Fibroblast of lung (primary cell): ENCODE results near the gene ATG7.

ENCODE experiments used
- CTCF ChIP-seq, 2 donors: IDR thresholded peaks in 1 of 2; conservative IDR thresholded peaks in 1 of 2; 1 replicate in 1 of 2; 2 replicates in 1 of 2; pipeline ENCODE4 v1.5.1; 2011 to 2012; ENCODE audit warnings: low read length in 2 of 2, control low read depth in 1 of 2, inconsistent platforms in 1 of 2, low read depth in 1 of 2, mild to moderate bottlenecking in 1 of 2
- EZH2 ChIP-seq: IDR thresholded peaks from 2 replicates; pipeline ENCODE4 v1.5.1; 2012; ENCODE audit warnings: low read length, control low read depth, mild to moderate bottlenecking; ENCODE audit errors: missing control alignments

DNA sequence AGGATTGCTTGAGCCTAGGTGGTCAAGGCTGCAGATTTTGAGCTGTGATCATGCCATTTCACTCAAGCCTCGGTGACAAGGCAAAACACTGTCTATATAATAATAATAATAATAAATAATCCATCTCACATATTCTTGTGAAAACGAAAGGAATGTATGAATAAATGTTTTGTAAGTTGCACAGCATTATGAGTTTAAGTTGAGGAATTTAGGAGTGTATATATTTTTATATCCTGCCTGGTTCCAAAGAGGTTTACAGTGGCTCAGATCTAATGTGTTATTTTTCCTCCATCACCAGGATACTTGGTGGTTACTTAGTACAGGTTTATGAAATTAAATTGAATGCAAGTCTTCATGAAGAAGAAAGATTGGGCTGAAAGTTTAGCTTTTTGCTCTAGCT lies 77.2 kb downstream of the ATG7 start:
- no peak for TF ChIP-seq CTCF (conservative IDR thresholded peaks at IDR 0.05 in 1 of 2, IDR thresholded peaks at IDR 0.05 in 1 of 2; ENCODE audit: low read depth in 1 of 2, low read length in 2 of 2)
- TF ChIP-seq EZH2, result no peak
